ENCODE results near the gene ETS1. TPM values are rescaled to one million over a fixed set of nuclear protein-coding genes. Genes with fewer than 3 reads are reported as not detected.

ETS1 gene
- total RNA-seq, 4 donors from 2014 or later, result 39.5 to 74.4 (median 59.7) TPM

GRCh38 chr11:128492903-128493569, 94.3 kb downstream of the ETS1 start:
- DNase-seq (ENCODE audit: extremely low spot score), result no peak
- H3K9me3 ChIP-seq, result no peaks in the 10 kb centered on the region
- TF ChIP-seq CTCF (IDR thresholded peaks at IDR 0.05), result no peak
- TF ChIP-seq EP300 (IDR thresholded peaks at IDR 0.05), result no peak
- intact Hi-C loops (cut with DNase I), result no loop called here
- H3K36me3 ChIP-seq, result peaks cover 18 to 24% (median 23%) of the 10 kb centered on the region in 4 donors
- H3K4me3 ChIP-seq, result no peak overlapping the region
- no peaks in the 10 kb centered on the region for H3K27me3 ChIP-seq
- peaks cover 69 to 92% (median 80%) of the 10 kb centered on the region in 4 donors for H3K4me1 ChIP-seq
- WGBS, result 64% methylated on average over 5 of the region's 5 CpGs
- peak overlapping the region; percentile 47 to 67 (median 54) for H3K27ac ChIP-seq (replicated peaks in 1 of 4)

- Histone ChIP-seq H3K36me3 (peaks cover 23 to 30% (median 28%) of the 10 kb centered on the region in 4 donors), H3K9me3 (no peaks in the 10 kb centered on the region), H3K27me3 (no peaks in the 10 kb centered on the region), H3K4me3 (no peak overlapping the region), H3K27ac (replicated peaks in 1 of 4) (peak overlapping the region; percentile 47 to 67 (median 54)), H3K4me1 (peaks cover 63 to 88% (median 76%) of the 10 kb centered on the region in 4 donors)
- no peak for TF ChIP-seq POLR2A (IDR thresholded peaks at IDR 0.05; ENCODE audit: low read depth)
- TF ChIP-seq POLR2AphosphoS5 (IDR thresholded peaks at IDR 0.05), result peak in 1 of 2 donors; percentile 11
- DNase-seq (ENCODE audit: extremely low spot score), result no peak
- WGBS, result 78% methylated on average over 2 of the region's 2 CpGs
- intact Hi-C loops (cut with DNase I), result no loop called here
These were observed 94.9 kb downstream of the ETS1 start for GRCh38 chr11:128492461-128492860.

- Histone ChIP-seq H3K9me3 (no peaks in the 10 kb centered on the region), H3K4me3 (no peak overlapping the region), H3K36me3 (peaks cover 26 to 40% (median 33%) of the 10 kb centered on the region in 4 donors), H3K27me3 (no peaks in the 10 kb centered on the region), H3K27ac (replicated peaks in 1 of 4) (peak overlapping the region in 2 of 4 donors; percentile 47 to 67), H3K4me1 (peaks cover 52 to 77% (median 65%) of the 10 kb centered on the region in 4 donors)
- no peak for DNase-seq (ENCODE audit: extremely low spot score)
- intact Hi-C loops (cut with DNase I), result no loop called here
- 72% methylated on average over 3 of the region's 3 CpGs for WGBS
- TF ChIP-seq EP300 (IDR thresholded peaks at IDR 0.05) (no peak), CTCF (IDR thresholded peaks at IDR 0.05) (no peak), POLR2AphosphoS5 (IDR thresholded peaks at IDR 0.05) (no peak), POLR2A (IDR thresholded peaks at IDR 0.05; ENCODE audit: low read depth) (no peak)
These were observed 96.0 kb downstream of the ETS1 start for GRCh38 chr11:128491195-128491936.

- H3K27me3 ChIP-seq, result no peaks in the 10 kb centered on the region
- intact Hi-C loops (cut with DNase I), result no loop called here
- no peak for DNase-seq (ENCODE audit: extremely low spot score)
- H3K27ac ChIP-seq (replicated peaks in 1 of 4), result no peak overlapping the region
- WGBS, result 78% methylated on average over 3 of the region's 3 CpGs
- TF ChIP-seq POLR2AphosphoS5 (IDR thresholded peaks at IDR 0.05) (no peak), EP300 (IDR thresholded peaks at IDR 0.05) (no peak)
- H3K4me1 ChIP-seq, result peaks cover 46 to 64% (median 55%) of the 10 kb centered on the region in 4 donors
- H3K9me3 ChIP-seq, result no peaks in the 10 kb centered on the region
- H3K4me3 ChIP-seq, result no peak overlapping the region
- peaks cover 27 to 53% (median 42%) of the 10 kb centered on the region in 4 donors for H3K36me3 ChIP-seq
These were observed 97.3 kb downstream of the ETS1 start for GRCh38 chr11:128490092-128490491.

GRCh38 chr11:128488471-128488870, 98.9 kb downstream of the ETS1 start:
- peaks cover 37 to 68% (median 50%) of the 10 kb centered on the region in 4 donors for H3K4me1 ChIP-seq
- H3K27ac ChIP-seq (replicated peaks in 1 of 4), result peak overlapping the region in 2 of 4 donors; percentile 13 to 32
- DNase-seq (ENCODE audit: extremely low spot score), result no peak
- H3K9me3 ChIP-seq, result no peaks in the 10 kb centered on the region
- H3K4me3 ChIP-seq, result no peak overlapping the region
- intact Hi-C loops (cut with DNase I), result no loop called here
- no peaks in the 10 kb centered on the region for H3K27me3 ChIP-seq
- H3K36me3 ChIP-seq, result peaks cover 37 to 69% (median 56%) of the 10 kb centered on the region in 4 donors
- 83% methylated on average over 5 of the region's 5 CpGs for WGBS
- peak in 1 of 2 donors; percentile 44 for TF ChIP-seq POLR2AphosphoS5 (IDR thresholded peaks at IDR 0.05)
- TF ChIP-seq EP300 (IDR thresholded peaks at IDR 0.05), result no peak

GRCh38 chr11:128487978-128488377, 99.4 kb downstream of the ETS1 start:
- H3K27me3 ChIP-seq, result no peaks in the 10 kb centered on the region
- no peak overlapping the region for H3K4me3 ChIP-seq
- H3K36me3 ChIP-seq, result peaks cover 37 to 73% (median 58%) of the 10 kb centered on the region in 4 donors
- H3K9me3 ChIP-seq, result no peaks in the 10 kb centered on the region
- peak overlapping the region in 2 of 4 donors; percentile 13 to 32 for H3K27ac ChIP-seq (replicated peaks in 1 of 4)
- WGBS, result 78% methylated on average over 5 of the region's 5 CpGs
- intact Hi-C loops (cut with DNase I), result no loop called here
- TF ChIP-seq CTCF (IDR thresholded peaks at IDR 0.05), result no peak
- H3K4me1 ChIP-seq, result peaks cover 37 to 68% (median 49%) of the 10 kb centered on the region in 4 donors
- no peak for DNase-seq (ENCODE audit: extremely low spot score)
